GM21367 (cell line): ENCODE results near the gene EYA3.
"Not testable (repeated sequence)": the region's sequence is repeated elsewhere in the genome, so short reads cannot be mapped to it uniquely, and the experiment has no call there.

Experiments
- ATAC-seq: cut with Tn5 transposase; IDR thresholded peaks from one replicate; pipeline ENCODE4 v1.9.1; 2021; ENCODE audit not compliant: unreplicated experiment

Gene EYA3

DNA sequence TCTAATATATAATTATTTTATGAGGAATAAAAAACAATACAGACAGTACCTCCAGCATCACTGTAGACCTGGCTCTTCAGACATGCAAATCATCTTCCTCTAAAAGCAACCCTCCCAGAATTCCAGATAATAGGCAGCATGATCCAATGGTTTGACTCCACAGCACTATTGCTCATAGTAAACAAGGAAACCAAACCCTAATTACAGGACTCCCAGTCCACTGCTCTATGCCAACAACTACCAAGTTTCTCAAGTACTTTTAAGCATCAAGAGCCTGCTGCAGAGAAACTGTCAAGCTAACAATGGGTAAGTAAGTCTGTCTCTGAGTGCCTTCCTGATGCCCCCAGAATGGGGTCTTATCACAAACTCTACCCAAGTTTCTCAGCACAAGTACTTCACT lies 57.2 kb downstream of the EYA3 start:
- ATAC-seq: no peak

DNA sequence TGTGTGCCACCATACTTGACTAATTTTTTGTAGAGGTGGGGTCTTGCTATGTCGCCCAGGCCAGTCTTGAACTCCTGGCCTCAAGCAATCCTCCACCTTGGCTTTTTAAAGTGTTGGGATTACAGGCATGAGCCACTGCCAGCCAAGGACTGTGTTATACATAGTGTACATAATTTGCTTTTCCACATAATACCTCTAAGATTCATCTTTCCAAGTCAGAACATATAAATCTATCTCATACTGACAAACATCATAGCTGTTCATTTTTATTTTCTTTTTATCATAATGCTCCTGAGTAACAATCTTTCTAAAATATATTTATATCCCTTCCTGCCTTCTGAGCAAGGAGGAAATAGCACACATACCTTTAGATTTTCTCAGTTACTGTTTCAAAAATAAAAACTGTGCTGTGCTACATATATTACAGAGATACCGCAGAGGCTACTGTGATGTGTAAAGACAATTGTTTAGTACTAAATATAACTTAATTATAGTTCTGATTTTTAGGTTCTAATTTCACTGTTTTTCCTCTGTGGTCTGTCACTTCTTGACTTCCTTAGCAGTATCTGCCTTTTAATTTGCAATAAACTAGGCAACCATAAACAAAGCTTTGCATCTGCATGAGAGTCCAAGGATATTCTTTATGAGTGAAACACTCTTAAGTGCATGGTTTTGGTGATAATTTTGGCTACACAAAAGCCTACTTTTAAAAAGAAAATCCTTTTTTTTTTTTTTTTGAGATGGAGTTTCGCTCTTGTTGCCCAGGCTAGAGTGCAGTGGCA lies 59.3 kb downstream of the EYA3 start:
- no peak for ATAC-seq

DNA sequence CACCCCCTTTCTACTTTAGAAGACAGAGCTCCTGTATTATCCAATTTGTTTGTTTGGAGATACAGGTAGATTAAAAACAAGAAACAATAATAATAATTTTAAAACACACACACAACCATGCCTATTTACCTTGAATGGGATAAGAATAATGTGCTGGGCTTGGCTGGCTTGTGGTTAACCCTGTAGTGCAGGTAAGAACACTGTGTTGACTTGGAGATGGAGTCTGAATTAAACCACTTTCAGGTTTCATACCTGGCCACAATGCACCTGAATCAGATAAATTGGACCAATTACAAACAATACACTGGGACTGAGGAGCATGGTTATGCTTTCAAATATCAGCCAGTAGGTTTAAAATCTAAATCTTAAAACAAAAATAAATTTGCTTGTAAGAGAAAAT lies 60.8 kb downstream of the EYA3 start:
- ATAC-seq: no peak

DNA sequence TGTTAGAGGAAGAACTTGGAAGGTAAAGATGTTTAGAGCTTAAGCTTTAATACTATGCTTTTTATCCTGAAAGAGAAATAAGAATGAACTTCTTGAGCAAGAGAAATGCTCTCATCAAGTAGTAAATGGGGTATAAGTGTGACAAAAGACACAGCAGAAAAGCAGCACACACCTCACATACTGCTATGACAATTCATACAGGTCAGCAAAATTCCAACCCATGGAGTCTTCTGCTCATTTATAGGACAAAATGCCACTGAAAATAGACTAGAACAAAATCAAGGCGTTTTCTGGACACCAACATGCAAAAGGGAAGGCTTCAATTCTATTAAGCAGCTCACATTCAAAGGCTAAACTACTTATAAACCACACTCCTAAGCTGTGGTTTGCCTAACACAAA lies 61.2 kb downstream of the EYA3 start:
- no peak for ATAC-seq

DNA sequence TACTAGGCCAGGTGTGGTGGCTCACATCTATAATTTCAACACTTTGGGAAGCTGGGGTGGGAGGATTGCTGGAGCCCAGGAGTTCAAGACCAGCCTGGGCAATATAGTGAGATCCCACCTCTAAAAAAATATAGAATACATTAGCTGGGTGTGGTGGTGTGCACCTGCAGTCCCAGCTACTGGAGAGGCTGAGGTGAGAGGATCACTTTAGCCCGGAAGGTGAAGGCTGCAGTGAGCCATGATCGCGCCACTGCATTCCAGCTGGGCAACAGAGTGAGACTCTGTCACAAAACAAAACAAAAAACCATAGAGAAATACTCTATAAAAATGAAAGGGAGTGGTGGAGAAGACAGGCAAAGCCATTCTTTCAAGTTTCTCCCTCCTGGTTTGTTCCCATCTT lies 62.1 kb downstream of the EYA3 start:
- ATAC-seq: no peak

DNA sequence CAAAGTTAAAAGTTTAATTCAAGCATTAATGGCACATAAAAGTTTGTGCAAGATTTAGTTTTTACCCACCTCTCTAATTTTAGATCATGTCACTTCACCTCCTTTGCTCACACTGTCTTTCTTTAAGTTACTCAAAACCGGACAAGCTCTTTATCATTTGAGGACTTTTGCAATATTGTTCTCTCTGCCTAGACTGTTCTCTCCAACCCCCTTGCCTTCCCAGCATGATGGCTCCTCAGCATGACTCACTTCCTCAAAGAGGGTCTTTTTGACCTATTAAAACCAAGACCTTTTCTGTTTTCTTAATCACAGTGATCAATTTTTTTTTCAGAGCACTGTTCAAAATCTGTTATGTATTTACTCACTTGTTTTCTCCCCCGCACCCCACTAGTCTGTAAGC lies 67.3 kb downstream of the EYA3 start:
- no peak for ATAC-seq

DNA sequence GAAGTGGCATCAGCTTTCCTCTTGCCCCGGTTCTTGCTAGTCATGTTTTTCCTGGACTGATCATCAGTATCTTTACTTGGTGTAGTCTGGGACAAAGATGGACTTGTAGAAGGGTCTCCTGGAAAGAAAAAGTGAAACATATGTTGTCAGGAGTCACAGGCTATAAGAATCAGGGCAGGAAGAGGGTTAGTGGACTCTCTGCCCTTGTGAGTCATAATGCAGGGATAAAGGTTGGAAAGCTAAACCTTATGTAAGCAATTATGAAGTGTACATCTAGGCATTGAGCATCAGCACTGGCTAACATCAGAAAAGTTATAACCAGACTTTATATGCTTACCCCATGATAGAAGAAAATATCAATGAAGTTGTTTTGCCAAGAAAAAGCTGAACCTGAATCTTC lies 77.4 kb downstream of the EYA3 start:
- no peak for ATAC-seq

DNA sequence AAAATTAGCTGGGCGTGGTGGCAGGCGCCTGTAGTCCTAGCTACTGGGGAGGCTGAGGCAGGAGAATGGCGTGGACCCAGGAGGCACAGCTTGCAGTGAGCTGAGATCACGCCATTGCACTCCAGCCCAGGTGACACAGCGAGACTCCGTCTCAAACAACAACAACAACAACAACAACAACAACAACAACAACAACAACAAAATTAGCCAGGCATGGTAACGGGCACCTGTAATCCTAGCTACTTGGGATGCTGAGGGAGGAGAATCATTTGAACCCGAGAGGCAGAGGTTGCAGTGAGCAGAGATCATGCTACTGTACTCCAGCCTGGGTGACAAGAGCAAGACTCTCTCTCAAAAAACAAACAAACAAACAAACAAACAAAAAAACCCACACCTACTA lies 85.3 kb downstream of the EYA3 start:
- not testable (repeated sequence) for ATAC-seq

DNA sequence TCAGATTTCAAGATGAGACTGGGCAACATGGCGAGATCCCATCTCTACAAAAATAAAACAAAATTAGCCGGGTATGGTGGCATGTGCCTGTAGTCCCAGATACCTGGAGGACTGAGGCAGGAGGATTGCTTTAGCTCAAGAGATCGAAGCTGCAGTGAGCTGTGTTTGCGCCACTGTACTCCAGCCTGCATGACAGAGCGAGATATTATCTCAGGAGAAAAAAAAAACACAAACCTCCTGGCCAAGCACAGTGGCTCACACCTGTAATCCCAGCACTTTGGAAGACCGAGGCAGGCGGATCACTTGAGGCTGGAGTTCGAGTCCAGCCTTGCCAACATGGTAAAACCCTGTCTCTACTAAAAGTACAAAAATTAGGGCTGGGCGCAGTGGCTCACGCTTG lies 85.8 kb downstream of the EYA3 start:
- no peak for ATAC-seq

DNA sequence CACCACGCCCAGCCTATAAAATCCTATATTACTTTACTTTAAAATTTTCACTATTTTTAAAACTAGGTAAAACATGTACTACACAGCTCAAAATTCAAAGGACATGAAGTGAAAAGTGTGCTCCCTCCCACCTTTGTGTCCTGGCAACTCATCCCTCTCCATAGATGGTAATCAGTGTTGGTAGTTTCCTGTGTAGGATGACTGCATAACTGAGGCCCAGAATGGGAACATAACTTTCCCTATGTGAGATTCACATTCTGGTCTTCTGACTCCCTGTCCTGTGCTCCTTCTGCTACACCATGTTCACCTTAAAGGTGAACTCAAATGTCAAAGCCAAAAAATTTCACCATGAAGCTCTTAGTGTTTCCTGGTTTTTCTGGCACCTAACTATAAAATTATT lies 89.4 kb downstream of the EYA3 start:
- ATAC-seq: no peak

DNA sequence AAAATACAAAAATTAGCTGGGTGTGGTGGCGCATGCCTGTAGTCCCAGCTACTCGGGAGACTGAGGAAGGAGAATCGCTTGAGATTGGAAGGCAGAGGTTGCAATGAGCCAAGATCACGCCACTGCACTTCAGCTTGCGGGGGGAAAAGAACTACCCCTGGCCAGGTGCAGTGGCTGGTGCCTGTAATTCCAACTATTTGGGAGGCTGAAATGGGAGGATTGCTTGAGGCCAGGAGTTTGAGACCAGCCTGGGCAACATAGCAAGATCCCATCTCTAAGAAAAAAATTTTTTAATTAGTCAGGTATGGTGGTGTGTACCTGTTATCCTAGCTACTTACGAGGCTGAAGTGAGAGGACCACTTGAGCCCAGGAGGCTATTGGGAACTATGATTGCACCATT lies 93.9 kb downstream of the EYA3 start:
- not testable (repeated sequence) for ATAC-seq

DNA sequence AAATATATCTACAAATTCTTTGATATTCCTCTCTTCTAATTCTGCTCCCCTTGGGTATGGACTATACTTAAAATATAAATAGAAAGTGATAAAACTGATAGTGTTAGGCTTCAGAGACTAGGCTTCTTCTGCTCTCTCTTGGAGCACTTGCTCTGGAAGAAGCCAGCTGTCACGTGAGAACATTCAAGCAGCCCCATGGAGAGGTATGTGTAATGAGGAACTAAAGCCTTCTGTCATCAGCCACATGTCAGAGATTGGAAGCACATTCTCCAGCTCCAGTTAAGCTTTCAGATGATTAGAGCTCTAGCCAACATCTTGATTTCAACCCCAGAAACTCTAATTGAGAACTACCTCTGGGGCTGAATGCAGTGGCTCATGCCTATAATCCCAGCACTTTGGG lies 94.3 kb downstream of the EYA3 start:
- ATAC-seq: no peak

DNA sequence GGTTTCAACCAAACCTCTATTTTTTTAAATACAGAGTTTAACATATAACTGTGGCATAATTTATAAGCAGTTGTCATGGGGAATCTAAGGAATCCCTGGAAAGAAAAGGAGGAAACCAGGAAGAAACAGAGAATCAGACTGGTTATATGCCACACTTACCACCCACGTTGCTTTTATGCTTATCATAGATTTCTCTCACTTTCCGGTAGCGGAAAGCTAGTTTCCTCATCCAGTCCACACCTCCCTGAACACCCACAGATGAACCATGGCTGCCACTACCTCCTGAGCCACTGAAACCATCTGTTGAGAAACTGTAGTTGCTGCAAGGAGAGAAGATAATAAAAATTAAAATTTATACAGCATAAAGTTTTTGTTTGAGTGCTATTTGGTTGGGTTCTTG lies 95.2 kb downstream of the EYA3 start:
- ATAC-seq: no peak

DNA sequence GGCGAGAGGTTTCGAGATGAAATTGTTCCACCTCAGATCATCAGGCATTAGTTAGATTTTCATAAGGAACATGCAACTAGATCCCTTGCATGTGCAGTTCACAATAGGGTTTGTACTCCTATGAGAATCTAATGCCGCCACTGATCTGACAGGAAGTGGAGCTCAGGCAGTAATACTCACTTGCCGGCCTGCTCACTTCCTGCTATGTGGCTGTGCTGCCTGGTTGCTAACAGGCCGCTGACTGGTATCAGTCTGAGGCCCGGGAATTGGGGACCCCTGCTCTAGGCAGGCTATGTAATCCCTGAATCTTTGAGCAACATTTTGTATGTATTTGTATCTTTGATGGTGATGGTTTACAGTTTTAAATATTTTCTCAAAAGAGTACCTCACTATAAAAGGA lies 96.1 kb downstream of the EYA3 start:
- no peak for ATAC-seq

DNA sequence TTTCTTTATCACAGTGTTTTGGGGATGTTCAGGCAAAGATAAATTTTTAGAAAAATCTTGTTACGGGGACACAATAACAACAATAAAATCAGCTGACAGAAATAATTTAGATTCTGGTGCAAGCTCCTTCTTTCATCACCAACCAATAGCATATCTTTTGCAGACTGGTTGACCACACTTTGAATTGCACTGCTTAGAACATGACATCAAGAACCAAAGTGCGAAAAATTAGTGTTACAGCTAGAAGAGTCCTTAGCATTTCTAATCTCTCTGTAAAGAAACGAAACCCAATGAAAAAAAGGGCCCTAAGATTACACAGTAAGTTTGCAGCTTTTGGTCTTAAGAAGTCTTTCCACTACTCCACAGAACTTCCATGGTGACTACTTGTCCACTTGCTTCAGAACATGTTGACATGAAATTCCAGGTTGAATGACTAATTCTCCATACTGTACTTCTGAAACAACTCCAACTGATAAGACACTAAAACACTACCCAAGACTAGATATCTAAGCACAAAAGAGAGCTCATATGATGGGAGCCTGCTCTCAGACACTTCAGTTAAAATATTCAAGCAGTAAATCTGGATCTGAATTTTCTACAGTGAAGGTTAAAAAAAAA lies 97.4 kb downstream of the EYA3 start:
- ATAC-seq: no peak

DNA sequence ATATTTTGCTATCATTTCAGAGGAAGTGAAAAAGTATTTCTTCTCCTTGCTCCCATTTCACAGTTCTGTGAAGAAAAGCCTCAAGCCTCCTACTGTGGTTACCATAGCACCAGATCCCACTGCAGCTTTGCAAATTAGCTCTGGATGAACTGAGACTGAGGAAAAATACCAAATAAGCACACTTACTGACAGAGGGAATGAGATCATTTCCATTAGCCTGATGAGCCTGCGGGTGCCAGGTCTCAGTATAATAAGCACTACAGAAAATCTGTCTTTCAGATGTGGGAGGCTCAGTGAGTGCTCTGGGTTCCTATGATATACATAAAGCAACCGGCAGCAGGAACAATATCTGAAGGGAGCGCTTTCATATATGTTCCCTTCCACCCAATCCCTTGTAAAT lies 107.3 kb downstream of the EYA3 start:
- ATAC-seq: no peak

DNA sequence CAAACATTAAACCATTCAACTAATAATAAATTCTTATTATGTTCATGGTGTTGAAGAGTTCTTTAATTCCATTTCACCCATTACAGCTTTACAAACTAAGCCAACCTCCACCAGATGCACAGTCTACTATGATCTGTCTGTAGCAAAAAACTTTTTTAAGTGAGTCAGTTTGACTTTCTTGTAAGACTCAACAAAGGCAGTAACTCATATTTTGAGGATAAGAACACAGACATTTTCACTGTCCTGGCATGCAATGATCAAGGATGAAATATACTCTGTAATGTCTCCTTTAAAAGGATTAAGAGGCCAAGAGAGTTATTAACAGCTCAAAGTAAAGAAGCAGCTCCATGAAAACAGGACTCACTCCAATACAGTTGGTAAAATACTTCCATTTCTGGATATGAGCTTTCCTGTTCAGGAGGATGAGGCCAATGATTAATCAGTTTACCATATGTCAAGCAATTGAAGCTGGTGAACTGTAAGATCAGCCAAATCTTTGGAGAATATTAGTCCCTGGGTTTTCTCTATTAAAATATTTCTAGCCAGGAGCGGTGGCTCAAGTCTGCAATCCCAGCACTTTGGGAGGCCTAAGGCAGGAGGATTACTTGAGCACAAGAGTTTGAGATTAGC lies 108.1 kb downstream of the EYA3 start:
- no peak for ATAC-seq

DNA sequence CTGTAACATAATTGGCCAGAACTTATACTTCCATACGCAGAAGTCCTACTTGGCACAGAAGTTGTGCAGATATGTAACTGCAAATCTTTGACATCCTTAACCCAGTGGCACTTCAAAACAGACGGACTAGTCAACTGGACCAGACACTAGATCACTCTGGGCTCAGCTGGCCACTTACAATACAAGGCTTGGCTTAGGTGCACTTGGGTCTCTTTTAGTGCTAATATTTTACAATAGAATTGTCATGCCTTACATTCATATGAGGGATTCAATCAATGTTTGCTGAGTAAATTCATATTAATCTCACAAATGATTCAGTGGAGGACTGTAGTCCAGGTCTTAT lies 108.6 kb downstream of the EYA3 start:
- no peak for ATAC-seq

DNA sequence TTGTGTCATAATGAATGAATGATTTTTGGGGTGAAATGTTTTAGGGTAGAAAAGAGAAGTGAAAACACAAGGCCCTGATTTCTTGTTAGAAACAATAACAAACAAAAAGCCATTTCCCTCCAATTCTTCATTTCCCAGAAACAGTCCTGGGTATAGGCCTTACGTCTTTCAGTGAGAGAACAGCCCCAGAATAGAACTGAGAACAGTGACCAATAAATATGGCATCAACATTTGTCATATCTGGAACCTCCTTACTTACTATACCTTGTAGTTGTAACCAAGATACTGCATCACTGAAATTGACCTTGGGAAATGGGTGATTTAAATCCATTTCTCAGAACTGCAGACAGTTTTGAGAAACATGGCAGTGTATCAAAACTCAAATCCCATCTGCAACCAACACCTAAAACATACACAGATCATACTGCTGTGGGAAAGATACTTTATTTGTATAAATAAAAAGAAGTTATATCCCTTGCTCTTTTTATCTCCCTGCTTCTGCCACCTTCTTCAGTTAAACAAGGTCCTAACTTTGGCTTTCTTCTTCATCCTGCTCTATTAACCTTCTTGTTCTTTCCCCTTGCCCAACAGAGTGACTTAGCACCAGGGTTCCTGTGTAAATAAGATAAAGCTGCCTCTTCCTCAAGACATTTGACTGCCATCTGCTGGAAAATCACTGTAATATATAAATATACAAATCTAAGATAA lies 109.1 kb downstream of the EYA3 start:
- ATAC-seq: no peak

DNA sequence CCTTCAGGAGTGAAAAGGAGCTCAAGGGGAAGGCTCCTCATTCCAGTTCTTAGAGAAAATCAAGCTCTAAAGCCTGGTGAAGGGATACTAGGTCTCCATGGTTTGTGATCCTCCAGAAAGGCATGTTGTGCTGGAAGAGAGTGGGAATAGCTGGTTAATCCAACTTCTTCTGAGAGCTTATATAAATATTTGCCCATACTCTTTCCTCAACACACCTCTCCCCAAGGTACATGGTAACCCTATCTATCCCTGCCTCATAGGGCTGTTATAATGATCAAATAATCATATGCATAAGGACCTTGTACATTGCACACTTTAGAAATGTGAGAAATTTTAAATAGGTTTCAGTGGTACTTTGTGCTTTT lies 114.0 kb downstream of the EYA3 start:
- ATAC-seq: no peak

DNA sequence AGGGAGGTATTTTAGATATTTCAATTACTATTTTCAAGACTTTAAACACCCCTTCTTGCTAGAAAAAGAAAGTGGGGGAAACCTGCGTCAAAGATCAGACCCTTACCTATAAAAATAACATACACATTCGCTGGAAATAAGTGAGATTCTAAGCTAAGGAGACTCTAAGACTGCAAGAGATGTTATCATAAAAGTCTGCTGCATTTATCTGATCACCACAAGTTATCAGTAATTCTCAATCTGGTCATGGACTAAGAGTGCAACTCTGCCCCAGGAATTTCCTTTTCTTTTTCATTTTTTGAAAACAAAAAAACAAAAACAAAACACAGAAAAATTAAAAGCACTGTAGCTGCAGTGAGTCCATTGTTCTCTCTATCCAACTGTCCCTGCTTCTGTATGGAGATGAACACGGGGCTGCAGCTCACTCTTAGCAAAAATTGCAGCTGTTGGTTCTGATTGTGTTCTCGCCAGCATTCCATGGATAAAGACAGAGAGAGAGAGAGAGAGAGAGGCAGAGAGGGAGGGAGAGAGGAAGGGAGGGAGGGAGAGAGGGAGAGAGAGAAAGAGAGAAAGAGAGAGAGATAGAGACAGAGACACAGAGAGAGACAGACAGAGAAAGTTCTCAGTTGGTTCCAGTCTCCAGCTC lies 114.5 kb downstream of the EYA3 start:
- no peak for ATAC-seq

DNA sequence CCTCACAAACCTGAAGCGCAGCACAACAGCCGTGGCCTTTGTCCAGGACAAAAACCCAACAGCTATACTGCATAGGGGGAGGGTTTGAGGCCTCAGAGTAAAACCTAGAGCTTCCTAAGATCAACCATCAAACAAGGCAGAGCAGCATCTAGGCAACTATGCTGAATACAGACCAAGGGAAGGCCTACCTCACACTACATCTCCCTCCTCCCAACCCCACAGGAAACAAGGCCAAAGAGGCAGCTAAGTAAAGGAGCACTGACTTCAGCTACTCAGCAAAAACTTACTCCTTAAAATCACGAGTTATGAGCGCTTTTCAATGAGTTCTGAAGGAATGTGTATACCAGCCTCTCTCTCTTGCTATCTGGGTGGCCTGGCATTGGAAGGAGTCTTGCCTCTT lies 116.3 kb downstream of the EYA3 start:
- ATAC-seq: no peak
